BLaER1 treated with 17β-estradiol and CSF1 and Interleukin-3, amounts not matched to agents 10 nM and 100 nM (cell line): Measurements from ENCODE around the gene GPATCH1.

ENCODE experiments used
- H3K27ac ChIP-seq, 11 experiments: shearing (Covaris generic); formaldehyde crosslinking; 2 replicates each; pipeline ENCODE4 v1.8.1; 2022
- H3K27me3 ChIP-seq, 11 experiments: shearing (Covaris generic); formaldehyde crosslinking; 2 replicates each; pipeline ENCODE4 v1.8.1; 2022
- H3K36me3 ChIP-seq, 11 experiments: shearing (Covaris generic); formaldehyde crosslinking; 2 replicates each; pipeline ENCODE4 v1.8.1; 2022
- H3K4me1 ChIP-seq, 10 experiments: shearing (Covaris generic); formaldehyde crosslinking; 2 replicates each; pipeline ENCODE4 v1.8.1; 2022
- H3K4me2 ChIP-seq, 11 experiments: shearing (Covaris generic); formaldehyde crosslinking; 2 replicates each; pipeline ENCODE4 v1.8.1; 2022
- H3K4me3 ChIP-seq, 10 experiments: shearing (Covaris generic); formaldehyde crosslinking; 2 replicates each; pipeline ENCODE4 v1.8.1; 2022
- H3K9ac ChIP-seq, 11 experiments: shearing (Covaris generic); formaldehyde crosslinking; 2 replicates each; pipeline ENCODE4 v1.8.1; 2022
- H3K9me3 ChIP-seq, 11 experiments: shearing (Covaris generic); formaldehyde crosslinking; replicated peaks in 1 of 11; 2 replicates each; pipeline ENCODE4 v1.8.1; 2022
- H4K20me1 ChIP-seq, 11 experiments: shearing (Covaris generic); formaldehyde crosslinking; 2 replicates each; pipeline ENCODE4 v1.8.1; 2022
- Cebpa-rat ChIP-seq, 11 experiments: shearing (Covaris generic); IDR thresholded peaks; 2 replicates each; pipeline ENCODE4 v1.8.1; 2022

GPATCH1 gene

GRCh38 chr19:33067121-33067520, 13.9 kb upstream of the GPATCH1 start:
- no peak overlapping the region for H3K27ac ChIP-seq
- no peak overlapping the region for H3K9ac ChIP-seq
- H3K9me3 ChIP-seq: no peaks in the 10 kb centered on the region
- no peak overlapping the region for H3K4me2 ChIP-seq
- H4K20me1 ChIP-seq: peaks cover 0 to 15% (median 0%) of the 10 kb centered on the region in 11 experiments; a peak in 8 of 22 replicates
- peaks cover 22 to 33% (median 29%) of the 10 kb centered on the region in 11 experiments for H3K27me3 ChIP-seq
- peaks cover 5 to 20% (median 15%) of the 10 kb centered on the region in 10 experiments; a peak in 17 of 20 replicates for H3K4me1 ChIP-seq
- H3K36me3 ChIP-seq: no peaks in the 10 kb centered on the region
- no peak overlapping the region for H3K4me3 ChIP-seq
- TF ChIP-seq Cebpa-rat (IDR thresholded peaks at IDR 0.05): no peak

GRCh38 chr19:33071887-33072286, 9.1 kb upstream of the GPATCH1 start:
- H3K27ac ChIP-seq: no peak overlapping the region

GRCh38 chr19:33075519-33075918, 5.5 kb upstream of the GPATCH1 start:
- H3K9me3 ChIP-seq: no peaks in the 10 kb centered on the region
- no peaks in the 10 kb centered on the region for H3K36me3 ChIP-seq
- no peaks in the 10 kb centered on the region for H3K27me3 ChIP-seq
- H3K27ac ChIP-seq: no peak overlapping the region
- H4K20me1 ChIP-seq: no peaks in the 10 kb centered on the region
- H3K9ac ChIP-seq: no peak overlapping the region
- TF ChIP-seq Cebpa-rat (IDR thresholded peaks at IDR 0.05): no peak
- H3K4me1 ChIP-seq: peaks cover 8 to 15% (median 11%) of the 10 kb centered on the region in 10 experiments; a peak in 19 of 20 replicates
- H3K4me2 ChIP-seq: no peak overlapping the region
- H3K4me3 ChIP-seq: no peak overlapping the region

More at GRCh38 chr19:33071887-33072286, 9.1 kb upstream of the GPATCH1 start:
- H3K9ac ChIP-seq: no peak overlapping the region
- H3K9me3 ChIP-seq: no peaks in the 10 kb centered on the region
- no peak for TF ChIP-seq Cebpa-rat (IDR thresholded peaks at IDR 0.05)
- no peaks in the 10 kb centered on the region for H4K20me1 ChIP-seq
- no peaks in the 10 kb centered on the region for H3K4me1 ChIP-seq
- H3K4me3 ChIP-seq: no peak overlapping the region
- H3K4me2 ChIP-seq: no peak overlapping the region
- no peaks in the 10 kb centered on the region for H3K36me3 ChIP-seq
- H3K27me3 ChIP-seq: no peaks in the 10 kb centered on the region

GRCh38 chr19:33085570-33086128, 4.7 kb downstream of the GPATCH1 start:
- Histone ChIP-seq H4K20me1 (peaks cover 0 to 13% (median 0%) of the 10 kb centered on the region in 11 experiments; a peak in 3 of 22 replicates), H3K9ac (no peak overlapping the region), H3K36me3 (peaks cover 26 to 55% (median 31%) of the 10 kb centered on the region in 11 experiments), H3K27ac (no peak overlapping the region), H3K27me3 (no peaks in the 10 kb centered on the region), H3K4me3 (no peak overlapping the region), H3K4me1 (peaks cover 11 to 14% (median 13%) of the 10 kb centered on the region in 10 experiments), H3K4me2 (no peak overlapping the region), H3K9me3 (no peaks in the 10 kb centered on the region)
- no peak for TF ChIP-seq Cebpa-rat (IDR thresholded peaks at IDR 0.05)

- Histone ChIP-seq H3K9ac (no peak overlapping the region), H3K4me2 (no peak overlapping the region), H3K36me3 (peaks cover 36 to 67% (median 41%) of the 10 kb centered on the region in 11 experiments), H3K4me3 (no peak overlapping the region), H3K27ac (no peak overlapping the region), H3K27me3 (no peaks in the 10 kb centered on the region), H3K4me1 (peaks cover 6 to 9% (median 8%) of the 10 kb centered on the region in 10 experiments), H3K9me3 (no peaks in the 10 kb centered on the region), H4K20me1 (peaks cover 0 to 13% (median 0%) of the 10 kb centered on the region in 11 experiments; a peak in 3 of 22 replicates)
- no peak for TF ChIP-seq Cebpa-rat (IDR thresholded peaks at IDR 0.05)
Measured at GRCh38 chr19:33086955-33087354, 6.0 kb downstream of the GPATCH1 start.

- no peak for TF ChIP-seq Cebpa-rat (IDR thresholded peaks at IDR 0.05)
- no peak overlapping the region for H3K4me3 ChIP-seq
- H3K27me3 ChIP-seq: no peaks in the 10 kb centered on the region
- no peaks in the 10 kb centered on the region for H3K4me1 ChIP-seq
- no peak overlapping the region for H3K9ac ChIP-seq
- peaks cover 0 to 13% (median 0%) of the 10 kb centered on the region in 11 experiments; a peak in 3 of 22 replicates for H4K20me1 ChIP-seq
- H3K4me2 ChIP-seq: no peak overlapping the region
- no peak overlapping the region for H3K27ac ChIP-seq
- H3K36me3 ChIP-seq: peaks cover 56 to 82% (median 61%) of the 10 kb centered on the region in 11 experiments
- H3K9me3 ChIP-seq: no peaks in the 10 kb centered on the region
Measured at GRCh38 chr19:33089010-33089409, 8.0 kb downstream of the GPATCH1 start.

GRCh38 chr19:33090179-33090578, 9.2 kb downstream of the GPATCH1 start:
- H3K4me2 ChIP-seq: no peak overlapping the region
- H4K20me1 ChIP-seq: peaks cover 0 to 9% (median 0%) of the 10 kb centered on the region in 11 experiments; a peak in 3 of 22 replicates
- peaks cover 68 to 88% (median 72%) of the 10 kb centered on the region in 11 experiments for H3K36me3 ChIP-seq
- H3K27me3 ChIP-seq: no peaks in the 10 kb centered on the region
- no peak for TF ChIP-seq Cebpa-rat (IDR thresholded peaks at IDR 0.05)
- H3K27ac ChIP-seq: no peak overlapping the region
- no peaks in the 10 kb centered on the region for H3K4me1 ChIP-seq
- no peaks in the 10 kb centered on the region for H3K9me3 ChIP-seq
- H3K9ac ChIP-seq: no peak overlapping the region
- no peak overlapping the region for H3K4me3 ChIP-seq

- no peaks in the 10 kb centered on the region for H3K27me3 ChIP-seq
- no peaks in the 10 kb centered on the region for H3K9me3 ChIP-seq
- H3K27ac ChIP-seq: no peak overlapping the region
- no peak overlapping the region for H3K4me2 ChIP-seq
- no peak overlapping the region for H3K4me3 ChIP-seq
- H3K9ac ChIP-seq: no peak overlapping the region; a peak in 1 of 22 replicates
- H4K20me1 ChIP-seq: peaks cover 0 to 14% (median 0%) of the 10 kb centered on the region in 11 experiments; a peak in 3 of 22 replicates
- TF ChIP-seq Cebpa-rat (IDR thresholded peaks at IDR 0.05): no peak
- H3K36me3 ChIP-seq: peaks cover 92 to 100% (median 95%) of the 10 kb centered on the region in 11 experiments
- peaks cover 0 to 3% (median 0%) of the 10 kb centered on the region in 10 experiments; a peak in 1 of 20 replicates for H3K4me1 ChIP-seq
Measured at GRCh38 chr19:33093420-33094210, 12.6 kb downstream of the GPATCH1 start.

- H3K4me1 ChIP-seq: peaks cover 0 to 5% (median 0%) of the 10 kb centered on the region in 10 experiments; a peak in 1 of 20 replicates
- no peak overlapping the region for H3K4me2 ChIP-seq
- H3K36me3 ChIP-seq: peaks cover 89 to 99% (median 93%) of the 10 kb centered on the region in 11 experiments
- no peak overlapping the region for H3K9ac ChIP-seq
- no peak overlapping the region for H3K27ac ChIP-seq
- no peaks in the 10 kb centered on the region for H3K27me3 ChIP-seq
- TF ChIP-seq Cebpa-rat (IDR thresholded peaks at IDR 0.05): no peak
- H3K4me3 ChIP-seq: no peak overlapping the region
- H4K20me1 ChIP-seq: peaks cover 0 to 13% (median 0%) of the 10 kb centered on the region in 11 experiments; a peak in 3 of 22 replicates
- no peaks in the 10 kb centered on the region for H3K9me3 ChIP-seq
Measured at GRCh38 chr19:33094436-33095067, 13.6 kb downstream of the GPATCH1 start.
